Tibial nerve (tissue), 4 donors: Measurements from ENCODE around the gene C16orf74. TPM values are rescaled to one million over a fixed set of nuclear protein-coding genes. Genes with fewer than 3 reads are reported as not detected.

Source experiments
- DNase-seq, 2 donors: peaks; one replicate each; pipeline ENCODE4 v3.0.0-alpha.2; 2019; ENCODE audit warnings: low spot score in 2 of 2
- H3K27ac ChIP-seq, 4 donors: fragments of 200-600 bp; sonication (generic) in 3 of 4; one replicate each; pipeline ENCODE4 v1.5.1; 2017 to 2019; ENCODE audit warnings: mild to moderate bottlenecking in 1 of 4
- H3K27me3 ChIP-seq, 2 donors: fragments of 200-600 bp; sonication (generic) in 1 of 2; one replicate each; pipeline versions ENCODE4 v1.5.1 to v1.6.0; 2017 to 2019
- H3K36me3 ChIP-seq, 3 donors: fragments of 200-600 bp; sonication (generic); one replicate each; pipeline ENCODE4 v1.5.1; 2018 to 2019
- H3K4me1 ChIP-seq, 4 donors: fragments of 200-600 bp; sonication (generic) in 3 of 4; one replicate each; pipeline ENCODE4 v1.5.1; 2017 to 2019
- H3K4me3 ChIP-seq, 4 donors: fragments of 200-600 bp; sonication (generic) in 3 of 4; one replicate each; pipeline ENCODE4 v1.5.1; 2017 to 2019; ENCODE audit warnings: mild to moderate bottlenecking in 1 of 4, moderate library complexity in 1 of 4
- H3K9me3 ChIP-seq, 4 donors: fragments of 200-600 bp; sonication (generic) in 3 of 4; one replicate each; pipeline ENCODE4 v1.5.1; 2017 to 2019
- EP300 ChIP-seq, 2 donors: sonication (generic); formaldehyde crosslinking; IDR thresholded peaks; one replicate each; pipeline ENCODE4 v1.6.1; 2017; ENCODE audit warnings: antibody characterized with exemption in 2 of 2, mild to moderate bottlenecking in 1 of 2
- POLR2A ChIP-seq, 2 donors: fragments of 450-650 bp; IDR thresholded peaks; one replicate each; pipeline ENCODE4 v1.6.1; 2017; ENCODE audit warnings: antibody characterized with exemption in 2 of 2, mild to moderate bottlenecking in 2 of 2, moderate library complexity in 2 of 2
- WGBS, 2 donors: methylation state at CpG; one replicate each; pipeline ENCODE4 v1.1.5; 2018; 5-methylcytosine and 5-hydroxymethylcytosine counted together
- total RNA-seq, 4 donors: library from RNA; depleted of rRNA; stranded (reverse); fragments of >200 nt; gene quantifications; one replicate each; pipeline ENCODE4 v1.1.0, GENCODE V29; 2016
- TF ChIP-seq, protein P1 (sequence below), 5 experiments: fragments of 200-600 bp in 3 of 5; fragments of 450-650 bp in 2 of 5; sonication (generic) in 3 of 5; IDR thresholded peaks; one replicate each; pipeline ENCODE4 v1.5.1; 2016 to 2019; ENCODE audit warnings: antibody characterized with exemption in 5 of 5, mild to moderate bottlenecking in 3 of 5, moderate library complexity in 2 of 5

C16orf74 gene
- total RNA-seq, 4 donors from 2014 or later, result 1.5 to 2.5 TPM; not detected in 2

DNA sequence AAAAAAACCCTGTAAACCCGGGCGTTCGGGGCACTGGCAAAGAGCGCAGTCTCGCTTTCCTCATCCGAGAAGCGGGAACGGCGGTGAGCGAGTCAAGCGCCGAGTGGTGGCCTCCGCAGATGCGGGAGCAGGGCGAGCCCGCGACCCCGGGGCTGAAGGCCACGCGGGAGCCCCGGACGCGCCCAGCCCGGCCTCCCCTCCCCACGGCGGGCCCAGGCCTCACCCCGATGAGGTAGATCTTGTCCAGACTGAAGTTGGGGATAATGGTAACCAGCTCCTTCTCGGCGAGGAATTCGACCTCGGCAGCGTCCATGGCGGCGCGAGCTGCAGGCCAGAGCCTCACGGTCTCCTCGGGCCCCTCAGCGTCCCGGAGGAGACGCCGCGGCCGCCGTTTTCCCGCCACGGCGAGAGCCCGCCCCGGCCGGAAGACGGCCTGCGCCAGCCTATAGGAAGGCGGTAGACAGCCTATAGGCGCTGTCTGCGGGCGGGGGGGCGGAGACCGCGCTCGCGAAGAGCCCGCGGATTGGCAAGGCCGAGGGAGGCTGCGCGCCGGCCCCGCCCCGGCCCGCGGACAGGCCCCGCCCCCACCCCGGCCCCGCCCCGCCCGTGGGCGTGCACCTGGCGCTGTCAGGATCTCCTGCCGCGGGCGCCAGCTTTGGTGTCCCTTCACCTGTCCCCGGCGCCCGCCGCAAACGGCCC is 62.2 kb downstream of the C16orf74 start, which contains the start of gene GINS2:
GINS2 (minus strand) TSS at position 369 of the 699 bp plus-strand sequence; CDS start at position 313, 56 bp downstream.
- 1 to 4% methylated on average over 44 to 60 of the region's 86 CpGs for WGBS, 2 donors
- Histone ChIP-seq H3K36me3 (no peaks in the 10 kb centered on the region), H3K27ac (peak within 1 kb of the TSS in 1 of 4 donors; percentile 50), H3K4me3 (peak within 1 kb of the TSS; percentile 37 to 83 (median 66)), H3K9me3 (no peaks in the 10 kb centered on the region), H3K4me1 (peaks cover 0 to 22% (median 4%) of the 10 kb centered on the region in 4 donors), H3K27me3 (no peaks in the 10 kb centered on the region)
- peak in 1 of 2 donors; percentile 38 for TF ChIP-seq EP300 (IDR thresholded peaks at IDR 0.05)
- no peak for TF ChIP-seq POLR2A (IDR thresholded peaks at IDR 0.05)
- peak; percentile 54 to 73 for DNase-seq

DNA sequence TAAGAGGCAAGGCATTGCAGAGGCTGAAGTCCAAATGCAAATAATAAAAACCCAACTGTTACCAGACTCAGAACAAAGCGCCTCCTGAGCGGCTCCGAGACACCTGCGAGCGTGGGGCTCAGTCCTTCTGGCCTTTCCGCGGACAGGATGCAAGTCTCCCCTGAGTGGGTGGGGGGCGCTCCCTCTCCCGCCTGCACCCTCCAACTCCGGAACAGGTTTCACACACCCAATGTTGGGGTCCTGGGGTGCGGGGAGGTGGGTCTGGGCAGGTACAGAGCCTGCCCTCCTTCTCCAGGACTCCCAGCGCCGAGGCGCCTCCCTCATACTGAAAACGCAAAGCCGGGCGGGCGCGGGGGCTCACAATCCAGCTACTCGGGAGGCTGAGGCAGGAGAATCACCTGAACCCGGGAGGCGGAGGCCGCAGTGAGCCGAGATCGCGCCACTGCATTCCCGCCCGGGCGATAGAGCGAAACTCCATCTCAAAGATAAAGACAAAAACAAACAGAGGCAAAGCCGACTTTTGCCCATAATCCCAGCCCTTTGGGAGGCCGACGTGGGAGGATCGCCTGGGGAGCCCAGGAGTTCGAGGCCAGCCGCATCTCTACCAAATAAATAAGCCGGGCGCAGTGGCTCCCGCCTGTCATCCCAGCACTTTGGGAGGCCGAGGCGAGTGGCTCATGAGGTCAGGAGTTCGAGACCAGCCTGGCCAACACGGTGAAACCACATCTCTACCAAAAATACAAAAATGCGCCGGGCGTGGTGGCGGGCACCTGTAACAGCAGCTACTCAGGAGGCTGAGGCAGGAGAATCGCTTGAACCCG is 63.0 kb downstream of the C16orf74 start:
- Histone ChIP-seq H3K27ac (no peak overlapping the region), H3K4me1 (peaks cover 0 to 22% (median 4%) of the 10 kb centered on the region in 4 donors), H3K4me3 (peak overlapping the region in 3 of 4 donors; percentile 56 to 83 (median 76)), H3K27me3 (no peaks in the 10 kb centered on the region), H3K9me3 (no peaks in the 10 kb centered on the region), H3K36me3 (no peaks in the 10 kb centered on the region)
- TF ChIP-seq POLR2A (IDR thresholded peaks at IDR 0.05) (no peak), EP300 (IDR thresholded peaks at IDR 0.05) (no peak)
- TF ChIP-seq, protein P1, sequence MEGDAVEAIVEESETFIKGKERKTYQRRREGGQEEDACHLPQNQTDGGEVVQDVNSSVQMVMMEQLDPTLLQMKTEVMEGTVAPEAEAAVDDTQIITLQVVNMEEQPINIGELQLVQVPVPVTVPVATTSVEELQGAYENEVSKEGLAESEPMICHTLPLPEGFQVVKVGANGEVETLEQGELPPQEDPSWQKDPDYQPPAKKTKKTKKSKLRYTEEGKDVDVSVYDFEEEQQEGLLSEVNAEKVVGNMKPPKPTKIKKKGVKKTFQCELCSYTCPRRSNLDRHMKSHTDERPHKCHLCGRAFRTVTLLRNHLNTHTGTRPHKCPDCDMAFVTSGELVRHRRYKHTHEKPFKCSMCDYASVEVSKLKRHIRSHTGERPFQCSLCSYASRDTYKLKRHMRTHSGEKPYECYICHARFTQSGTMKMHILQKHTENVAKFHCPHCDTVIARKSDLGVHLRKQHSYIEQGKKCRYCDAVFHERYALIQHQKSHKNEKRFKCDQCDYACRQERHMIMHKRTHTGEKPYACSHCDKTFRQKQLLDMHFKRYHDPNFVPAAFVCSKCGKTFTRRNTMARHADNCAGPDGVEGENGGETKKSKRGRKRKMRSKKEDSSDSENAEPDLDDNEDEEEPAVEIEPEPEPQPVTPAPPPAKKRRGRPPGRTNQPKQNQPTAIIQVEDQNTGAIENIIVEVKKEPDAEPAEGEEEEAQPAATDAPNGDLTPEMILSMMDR (IDR thresholded peaks at IDR 0.05), result no peak
- 79 to 81% methylated on average over 48 of the region's 49 CpGs for WGBS, 2 donors
- no peak for DNase-seq

DNA sequence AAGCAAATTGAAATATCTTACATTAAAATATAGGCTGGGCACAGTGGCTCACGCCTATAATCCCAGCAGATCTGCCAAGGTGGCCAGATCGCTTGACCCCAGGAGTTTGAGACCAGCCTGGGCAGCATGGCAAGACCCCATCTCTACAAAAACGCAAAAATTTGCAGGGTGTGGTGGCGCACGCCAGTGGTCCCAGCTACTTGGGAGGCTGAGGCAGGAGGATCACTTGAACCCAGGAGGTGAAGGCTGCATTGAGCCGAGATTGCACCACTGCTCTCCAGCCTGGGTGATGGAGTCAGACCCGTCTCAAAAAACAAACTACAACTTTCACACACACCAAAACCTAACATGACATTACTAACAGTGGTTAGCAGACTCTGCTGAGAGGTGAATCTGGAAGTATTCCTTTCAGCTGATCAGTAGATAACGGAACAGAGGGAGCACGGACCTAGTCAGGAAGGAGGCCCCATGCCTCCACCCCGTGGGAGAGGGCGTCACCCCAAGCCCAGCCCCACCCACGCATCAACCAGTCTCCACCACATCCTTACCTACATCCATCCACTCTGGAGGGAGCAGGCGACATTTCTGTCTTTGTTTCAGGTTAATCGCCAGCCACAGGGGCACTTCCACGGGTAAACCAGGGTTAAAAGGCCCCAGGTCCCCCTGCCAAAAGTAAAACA is 63.8 kb downstream of the C16orf74 start:
- DNase-seq, result no peak
- WGBS, 2 donors, result 82% methylated on average over 15 of the region's 15 CpGs
- Histone ChIP-seq H3K4me3 (no peak overlapping the region), H3K27ac (no peak overlapping the region), H3K36me3 (no peaks in the 10 kb centered on the region), H3K9me3 (no peaks in the 10 kb centered on the region), H3K4me1 (peaks cover 0 to 22% (median 4%) of the 10 kb centered on the region in 4 donors), H3K27me3 (no peaks in the 10 kb centered on the region)
- TF ChIP-seq POLR2A (IDR thresholded peaks at IDR 0.05) (no peak), EP300 (IDR thresholded peaks at IDR 0.05) (no peak)
- TF ChIP-seq, protein P1 (IDR thresholded peaks at IDR 0.05), result no peak

DNA sequence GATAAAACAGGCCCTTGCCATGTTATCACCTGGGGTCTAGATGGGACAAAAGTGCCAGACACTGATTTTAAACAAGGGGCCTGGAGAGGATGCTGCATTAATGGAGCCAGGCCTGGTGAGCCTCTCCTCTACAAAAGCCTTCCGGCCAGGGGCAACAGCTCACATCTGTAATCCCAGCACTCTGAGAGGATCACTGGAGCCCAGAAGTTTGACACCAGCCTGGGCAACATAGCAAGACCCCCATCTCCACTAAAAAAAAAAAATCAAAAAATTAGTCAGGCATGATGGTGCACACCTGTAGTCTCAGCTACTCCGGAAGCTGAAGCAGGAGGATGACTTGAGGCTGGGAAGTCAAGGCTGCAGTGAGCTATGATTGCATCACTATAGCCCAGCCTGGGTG is 65.6 kb downstream of the C16orf74 start:
- TF ChIP-seq, protein P1 (IDR thresholded peaks at IDR 0.05), result no peak
- TF ChIP-seq POLR2A (IDR thresholded peaks at IDR 0.05), result no peak
- no peaks in the 10 kb centered on the region for H3K27me3 ChIP-seq
- H3K9me3 ChIP-seq, result no peaks in the 10 kb centered on the region
- no peak overlapping the region for H3K4me3 ChIP-seq
- no peaks in the 10 kb centered on the region for H3K36me3 ChIP-seq
- peaks cover 0 to 22% (median 4%) of the 10 kb centered on the region in 4 donors for H3K4me1 ChIP-seq
- no peak overlapping the region for H3K27ac ChIP-seq
- no peak for DNase-seq
- WGBS, 2 donors, result 92 to 96% methylated on average over 2 of the region's 2 CpGs

DNA sequence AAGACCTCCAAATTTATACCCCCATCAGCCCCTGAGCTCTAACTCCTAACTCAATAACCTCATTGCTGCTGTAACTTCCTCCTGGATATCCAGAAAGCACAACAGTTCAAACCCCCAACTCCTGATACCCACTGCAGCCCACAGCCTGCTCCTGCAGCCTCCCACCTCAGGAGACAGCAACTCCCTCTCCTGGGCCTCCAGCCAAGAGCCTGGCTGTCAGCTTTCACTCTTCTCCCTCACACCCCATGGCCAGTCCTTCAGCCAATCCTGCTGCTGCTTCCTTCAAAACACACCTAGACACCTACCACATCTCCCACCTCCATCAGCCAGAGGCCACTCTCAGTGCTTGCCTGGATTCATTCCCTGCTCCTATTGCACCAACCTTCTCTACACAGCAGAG is 67.5 kb downstream of the C16orf74 start:
- Histone ChIP-seq H3K27me3 (no peaks in the 10 kb centered on the region), H3K36me3 (peaks cover 0 to 9% (median 0%) of the 10 kb centered on the region in 3 donors), H3K27ac (no peak overlapping the region), H3K4me1 (peaks cover 0 to 8% (median 1%) of the 10 kb centered on the region in 4 donors), H3K9me3 (no peaks in the 10 kb centered on the region), H3K4me3 (no peak overlapping the region)
- no peak for DNase-seq
- TF ChIP-seq EP300 (IDR thresholded peaks at IDR 0.05) (no peak), POLR2A (IDR thresholded peaks at IDR 0.05) (no peak)
- TF ChIP-seq, protein P1 (IDR thresholded peaks at IDR 0.05), result no peak
